ENCODE measurements around the gene RPS18. TPM values are rescaled to one million over a fixed set of nuclear protein-coding genes. Genes with fewer than 3 reads are reported as not detected.

Gene RPS18
- total and polyA plus RNA-seq, 9 of the 15 experiments (the other 6 are each of a cell fraction or from before 2014, with no cell fraction given) = 5,023 to 17,516 (median 8,131) TPM

GRCh38 chr6:33299237-33299944 lies 27.5 kb downstream of the RPS18 start (continued):
- TF ChIP-seq POLR2AphosphoS5 (IDR thresholded peaks at IDR 0.05; ENCODE audit: control insufficient read depth, insufficient read depth, low read depth, low read length) = peak; percentile 92
- TF ChIP-seq SMARCA5 (IDR thresholded peaks at IDR 0.05) = peak; percentile 44
- TF ChIP-seq PRDM10 (IDR thresholded peaks at IDR 0.05; ENCODE audit: partially characterized antibody) = no peak
- TF ChIP-seq, protein P1, sequence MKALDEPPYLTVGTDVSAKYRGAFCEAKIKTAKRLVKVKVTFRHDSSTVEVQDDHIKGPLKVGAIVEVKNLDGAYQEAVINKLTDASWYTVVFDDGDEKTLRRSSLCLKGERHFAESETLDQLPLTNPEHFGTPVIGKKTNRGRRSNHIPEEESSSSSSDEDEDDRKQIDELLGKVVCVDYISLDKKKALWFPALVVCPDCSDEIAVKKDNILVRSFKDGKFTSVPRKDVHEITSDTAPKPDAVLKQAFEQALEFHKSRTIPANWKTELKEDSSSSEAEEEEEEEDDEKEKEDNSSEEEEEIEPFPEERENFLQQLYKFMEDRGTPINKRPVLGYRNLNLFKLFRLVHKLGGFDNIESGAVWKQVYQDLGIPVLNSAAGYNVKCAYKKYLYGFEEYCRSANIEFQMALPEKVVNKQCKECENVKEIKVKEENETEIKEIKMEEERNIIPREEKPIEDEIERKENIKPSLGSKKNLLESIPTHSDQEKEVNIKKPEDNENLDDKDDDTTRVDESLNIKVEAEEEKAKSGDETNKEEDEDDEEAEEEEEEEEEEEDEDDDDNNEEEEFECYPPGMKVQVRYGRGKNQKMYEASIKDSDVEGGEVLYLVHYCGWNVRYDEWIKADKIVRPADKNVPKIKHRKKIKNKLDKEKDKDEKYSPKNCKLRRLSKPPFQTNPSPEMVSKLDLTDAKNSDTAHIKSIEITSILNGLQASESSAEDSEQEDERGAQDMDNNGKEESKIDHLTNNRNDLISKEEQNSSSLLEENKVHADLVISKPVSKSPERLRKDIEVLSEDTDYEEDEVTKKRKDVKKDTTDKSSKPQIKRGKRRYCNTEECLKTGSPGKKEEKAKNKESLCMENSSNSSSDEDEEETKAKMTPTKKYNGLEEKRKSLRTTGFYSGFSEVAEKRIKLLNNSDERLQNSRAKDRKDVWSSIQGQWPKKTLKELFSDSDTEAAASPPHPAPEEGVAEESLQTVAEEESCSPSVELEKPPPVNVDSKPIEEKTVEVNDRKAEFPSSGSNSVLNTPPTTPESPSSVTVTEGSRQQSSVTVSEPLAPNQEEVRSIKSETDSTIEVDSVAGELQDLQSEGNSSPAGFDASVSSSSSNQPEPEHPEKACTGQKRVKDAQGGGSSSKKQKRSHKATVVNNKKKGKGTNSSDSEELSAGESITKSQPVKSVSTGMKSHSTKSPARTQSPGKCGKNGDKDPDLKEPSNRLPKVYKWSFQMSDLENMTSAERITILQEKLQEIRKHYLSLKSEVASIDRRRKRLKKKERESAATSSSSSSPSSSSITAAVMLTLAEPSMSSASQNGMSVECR (CRISPR knock-in tag; IDR thresholded peaks at IDR 0.05) = peak; percentile 69
- peak; percentile 82; the same call in 1 of the 2 replicates for TF ChIP-seq TRIM28 (IDR thresholded peaks at IDR 0.05)
- no peak for TF ChIP-seq ZNF586 (CRISPR knock-in tag; conservative IDR thresholded peaks at IDR 0.05)
- TF ChIP-seq, protein P2, sequence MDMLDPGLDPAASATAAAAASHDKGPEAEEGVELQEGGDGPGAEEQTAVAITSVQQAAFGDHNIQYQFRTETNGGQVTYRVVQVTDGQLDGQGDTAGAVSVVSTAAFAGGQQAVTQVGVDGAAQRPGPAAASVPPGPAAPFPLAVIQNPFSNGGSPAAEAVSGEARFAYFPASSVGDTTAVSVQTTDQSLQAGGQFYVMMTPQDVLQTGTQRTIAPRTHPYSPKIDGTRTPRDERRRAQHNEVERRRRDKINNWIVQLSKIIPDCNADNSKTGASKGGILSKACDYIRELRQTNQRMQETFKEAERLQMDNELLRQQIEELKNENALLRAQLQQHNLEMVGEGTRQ (CRISPR knock-in tag; IDR thresholded peaks at IDR 0.05) = no peak
- TF ChIP-seq HMG20B (CRISPR knock-in tag; IDR thresholded peaks at IDR 0.05) = peak; percentile 88
- TF ChIP-seq ASH1L (IDR thresholded peaks at IDR 0.05; ENCODE audit: borderline replicate concordance, low read depth, partially characterized antibody) = no peak
- peak; percentile 76; the same call in 1 of the 2 replicates for TF ChIP-seq SAFB (IDR thresholded peaks at IDR 0.05; ENCODE audit: borderline replicate concordance, low read depth, low read length)
- peak; percentile 78; the same call in 1 of the 2 replicates for TF ChIP-seq ZNF780A (CRISPR knock-in tag; IDR thresholded peaks at IDR 0.05)
- TF ChIP-seq MECOM (CRISPR knock-in tag; IDR thresholded peaks at IDR 0.05) = peak; percentile 93
- peak; percentile 79 for TF ChIP-seq ZNF740 (CRISPR knock-in tag; IDR thresholded peaks at IDR 0.05)
- no peak; a peak in 1 of 4 replicates for TF ChIP-seq ZNF740 (tag; IDR thresholded peaks at IDR 0.05)
- no peak for TF ChIP-seq CBFA2T3 (IDR thresholded peaks at IDR 0.05)
- TF ChIP-seq ATF1 (CRISPR knock-in tag; IDR thresholded peaks at IDR 0.05) = no peak
- TF ChIP-seq ATF1 (tag; IDR thresholded peaks at IDR 0.05) = peak; percentile 87
- TF ChIP-seq PRMT5 (CRISPR knock-in tag; IDR thresholded peaks at IDR 0.05) = no peak
- peak; percentile 63; the same call in 1 of the 2 replicates for TF ChIP-seq HLTF (IDR thresholded peaks at IDR 0.05)

All from K562 (cell line).